Activated CD4-positive, alpha-beta T cell treated with anti-CD3 and anti-CD28 coated beads for 24 hours (primary cell): Measurements from ENCODE around the gene ALPK3.

ENCODE experiments used
- DNase-seq, 2 donors: peaks; one replicate each; pipeline ENCODE4 v3.0.0-alpha.2; 2020; ENCODE audit warnings: low read depth in 2 of 2

Gene ALPK3

DNA sequence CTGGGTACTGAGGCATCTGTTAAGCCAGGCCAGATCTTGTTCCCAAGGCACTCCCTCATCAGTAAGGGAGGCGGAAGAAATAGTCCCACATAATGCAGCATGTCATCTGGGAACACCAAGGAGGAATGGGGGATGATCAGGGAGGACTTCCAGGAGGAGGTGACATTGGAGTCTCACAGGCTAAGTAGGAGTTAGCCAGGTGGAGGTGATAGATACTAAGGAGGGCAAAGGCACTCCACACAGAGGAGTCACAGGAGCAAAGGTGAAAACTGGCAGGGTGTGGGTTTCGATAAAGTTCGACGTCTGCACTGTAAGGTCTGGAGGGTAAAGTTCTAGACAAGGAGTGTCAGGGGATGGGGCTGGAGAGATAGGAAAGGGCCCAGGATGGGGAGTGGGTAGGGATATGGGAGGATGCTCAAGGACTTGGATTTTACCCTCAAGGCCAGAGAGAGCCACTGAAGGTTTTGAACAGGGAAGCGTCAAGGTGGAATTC lies 73.6 kb downstream of the ALPK3 start:
- DNase-seq = no peak

DNA sequence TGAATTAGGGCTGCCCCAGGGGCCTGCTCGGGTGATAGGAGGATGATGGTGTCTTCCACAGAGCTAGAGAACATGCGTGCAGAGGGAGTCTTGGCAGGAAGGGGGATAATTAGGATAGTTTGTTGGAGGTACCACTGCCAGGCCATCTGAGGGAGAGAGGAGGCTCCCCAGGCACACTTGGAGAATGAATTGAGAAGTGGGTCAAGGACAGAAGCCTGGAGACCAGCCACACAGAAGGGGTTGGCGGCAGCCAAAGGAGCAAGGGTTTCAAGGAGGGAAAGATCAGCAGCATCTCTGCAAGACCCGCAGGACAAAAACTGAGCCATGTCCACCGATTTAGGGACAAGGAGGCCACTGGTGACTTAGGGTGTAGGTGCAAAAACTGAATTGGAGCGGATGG lies 74.2 kb downstream of the ALPK3 start:
- no peak for DNase-seq

DNA sequence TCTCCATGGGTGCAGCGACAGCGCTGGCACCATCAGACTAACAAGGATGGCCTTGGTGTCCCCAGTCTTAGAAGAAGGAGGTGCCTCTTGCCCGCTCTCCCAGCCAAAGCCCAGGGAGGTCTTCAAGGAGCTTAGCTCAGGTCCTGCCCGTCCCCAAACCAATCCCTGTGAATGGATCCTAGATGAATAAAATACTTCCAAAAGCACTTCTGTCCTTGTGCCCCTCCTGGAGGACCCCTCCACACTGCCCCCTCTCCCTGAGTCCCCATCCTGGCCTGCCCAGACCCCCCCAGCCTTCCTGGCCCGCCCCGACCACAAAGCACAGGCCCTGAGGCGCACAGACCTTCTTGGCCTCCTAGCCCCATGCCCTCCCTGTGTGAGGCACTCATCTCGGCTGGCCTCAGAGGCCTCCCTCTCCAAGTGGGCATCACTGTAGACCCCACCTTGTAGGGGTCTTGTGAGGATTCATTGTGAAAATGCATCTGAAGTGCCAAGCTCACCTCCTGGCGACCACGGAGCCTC lies 75.7 kb downstream of the ALPK3 start:
- DNase-seq = no peak

DNA sequence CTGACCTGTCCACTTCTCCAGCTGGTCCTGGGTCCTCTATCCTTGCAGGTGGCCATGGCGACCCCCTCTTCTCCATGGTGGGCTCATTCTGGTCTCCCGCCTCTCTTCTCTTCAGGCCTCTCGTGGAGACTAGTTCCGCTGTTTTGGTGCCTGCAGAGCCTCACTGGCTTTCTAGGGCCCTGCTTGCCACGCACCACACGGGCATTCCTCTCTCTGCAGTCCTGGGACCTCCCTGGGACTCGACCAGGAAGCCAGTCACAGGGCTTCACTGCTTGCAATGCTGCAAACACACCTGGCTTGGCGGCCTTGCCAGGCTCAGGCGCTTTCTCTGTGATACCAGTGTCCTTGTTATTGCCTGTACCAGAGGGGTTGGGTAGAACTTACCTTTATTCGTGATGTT lies 76.5 kb downstream of the ALPK3 start:
- no peak for DNase-seq

DNA sequence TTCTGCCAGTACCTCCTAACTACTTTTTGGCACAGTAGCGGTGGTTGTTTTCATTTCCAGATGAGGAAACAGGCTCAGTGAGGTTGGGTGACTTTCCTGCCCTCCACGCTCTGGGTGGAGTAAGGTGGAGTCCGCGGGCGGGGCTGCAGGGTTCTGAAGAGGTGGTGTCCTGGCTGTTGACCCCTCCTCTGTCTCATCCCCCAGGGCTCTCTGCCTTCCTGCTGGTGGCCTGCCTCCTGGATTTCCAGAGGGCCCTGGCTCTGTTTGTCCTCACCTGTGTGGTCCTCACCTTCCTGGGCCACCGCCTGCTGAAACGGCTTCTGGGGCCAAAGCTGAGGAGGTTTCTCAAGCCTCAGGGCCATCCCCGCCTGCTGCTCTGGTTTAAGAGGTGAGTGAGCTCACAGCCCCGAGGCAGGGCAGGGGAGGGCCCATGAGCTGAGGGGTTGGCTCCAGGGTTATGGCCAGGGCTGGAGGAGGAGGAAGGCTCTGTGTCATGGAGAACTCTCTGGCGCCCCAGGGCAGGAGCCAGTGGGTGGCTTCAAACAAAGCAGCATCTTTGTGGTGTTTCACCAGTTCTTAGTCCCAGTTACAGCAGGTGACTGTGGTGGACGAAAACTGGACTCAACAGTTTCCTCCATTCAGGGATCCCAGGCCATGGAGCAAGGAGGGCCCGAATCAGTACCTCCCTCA lies 77.7 kb downstream of the ALPK3 start:
- no peak for DNase-seq

DNA sequence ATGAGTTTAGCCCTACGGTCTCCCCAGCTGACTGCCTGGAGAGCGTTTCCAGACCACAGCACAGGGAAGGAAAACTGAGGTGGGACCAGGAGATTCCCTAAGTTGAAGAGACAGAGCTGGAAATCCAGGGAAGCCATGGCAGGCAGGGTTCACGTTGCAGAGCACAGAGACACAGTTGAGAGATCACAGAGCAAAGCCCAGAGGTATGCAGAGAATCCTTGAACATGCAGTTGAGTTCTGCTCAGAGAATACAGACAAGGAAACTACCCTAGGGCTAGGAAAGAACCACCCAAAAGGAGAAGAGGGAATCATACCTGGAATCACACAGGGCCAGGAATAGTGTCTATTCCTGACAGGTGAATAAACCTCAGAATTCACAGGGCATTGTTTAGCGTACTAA lies 81.6 kb downstream of the ALPK3 start:
- DNase-seq = no peak

DNA sequence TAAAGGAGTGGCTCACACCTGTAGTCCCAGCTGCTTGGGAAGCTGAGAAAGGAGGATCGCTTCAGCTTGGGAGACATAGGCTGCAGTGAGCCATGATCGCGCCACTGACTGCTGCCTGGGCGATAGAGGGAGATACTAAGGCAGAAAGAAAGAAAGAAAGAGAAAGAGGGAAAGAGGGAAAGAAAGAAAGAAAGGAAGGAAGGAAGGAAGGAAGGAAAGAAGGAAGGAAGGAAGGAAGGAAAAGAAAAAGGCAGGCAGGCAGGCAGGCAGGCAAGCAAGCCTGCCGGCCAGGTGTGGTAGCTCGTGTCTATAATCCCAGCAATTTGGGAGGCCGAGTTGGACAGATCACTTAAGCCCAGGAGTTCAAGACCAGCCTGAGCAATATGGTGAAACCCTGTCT lies 82.6 kb downstream of the ALPK3 start:
- no peak for DNase-seq

DNA sequence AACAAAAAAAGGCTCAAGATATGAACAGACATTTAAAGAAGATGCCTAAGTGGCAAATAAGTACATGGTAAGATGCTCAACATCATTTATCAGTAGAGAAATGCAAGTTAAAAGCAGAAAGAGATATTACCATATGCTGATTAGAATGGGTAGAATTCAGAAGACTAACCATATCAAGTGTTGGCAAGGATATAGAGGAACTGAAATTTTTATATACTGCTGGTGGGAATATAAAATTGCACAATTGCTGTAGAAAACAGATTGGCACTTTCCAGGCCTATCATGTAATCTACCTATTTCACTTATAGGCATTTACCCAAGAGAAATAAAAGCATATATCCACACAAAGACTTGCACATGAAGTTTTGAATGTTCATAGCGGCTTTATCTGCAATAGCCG lies 84.4 kb downstream of the ALPK3 start:
- DNase-seq = no peak

DNA sequence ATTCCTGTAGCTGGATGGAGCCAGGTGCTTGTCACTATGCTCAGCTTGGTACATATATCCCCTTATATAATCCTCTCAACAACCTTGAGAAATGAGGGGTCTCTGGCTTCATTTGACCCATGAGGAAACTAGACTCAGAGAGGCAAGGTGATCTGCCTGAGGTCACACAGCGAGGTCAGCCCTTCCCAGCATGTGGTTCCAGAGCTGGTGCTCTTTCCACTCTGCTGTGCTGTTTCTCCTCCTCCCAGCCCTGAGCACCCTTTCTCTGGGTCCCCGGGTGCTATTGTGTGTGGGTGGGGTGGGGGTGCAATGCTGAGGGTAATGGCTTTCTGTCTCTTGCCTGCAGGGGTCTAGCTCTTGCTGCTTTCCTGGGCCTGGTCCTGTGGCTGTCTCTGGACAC lies 86.6 kb downstream of the ALPK3 start:
- DNase-seq = no peak

DNA sequence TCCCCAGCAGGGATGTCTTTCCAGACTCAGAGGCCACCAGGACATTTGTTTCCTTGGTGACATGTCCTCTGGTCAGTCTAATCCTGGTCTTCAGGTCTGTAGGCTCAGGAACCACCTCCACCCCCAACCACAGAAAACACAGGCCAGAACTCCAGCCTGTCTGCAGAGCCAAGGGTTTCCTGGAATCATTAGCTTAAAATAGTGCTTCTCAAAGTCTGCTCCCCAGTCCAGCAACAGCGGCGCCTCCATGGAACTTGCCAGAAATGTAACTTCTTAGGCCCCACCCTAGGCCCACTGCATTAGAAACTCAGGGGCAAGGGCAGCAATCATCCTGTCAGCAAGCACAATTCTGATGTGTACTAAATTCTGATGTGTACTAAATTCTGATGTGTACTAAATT lies 87.3 kb downstream of the ALPK3 start:
- no peak for DNase-seq

DNA sequence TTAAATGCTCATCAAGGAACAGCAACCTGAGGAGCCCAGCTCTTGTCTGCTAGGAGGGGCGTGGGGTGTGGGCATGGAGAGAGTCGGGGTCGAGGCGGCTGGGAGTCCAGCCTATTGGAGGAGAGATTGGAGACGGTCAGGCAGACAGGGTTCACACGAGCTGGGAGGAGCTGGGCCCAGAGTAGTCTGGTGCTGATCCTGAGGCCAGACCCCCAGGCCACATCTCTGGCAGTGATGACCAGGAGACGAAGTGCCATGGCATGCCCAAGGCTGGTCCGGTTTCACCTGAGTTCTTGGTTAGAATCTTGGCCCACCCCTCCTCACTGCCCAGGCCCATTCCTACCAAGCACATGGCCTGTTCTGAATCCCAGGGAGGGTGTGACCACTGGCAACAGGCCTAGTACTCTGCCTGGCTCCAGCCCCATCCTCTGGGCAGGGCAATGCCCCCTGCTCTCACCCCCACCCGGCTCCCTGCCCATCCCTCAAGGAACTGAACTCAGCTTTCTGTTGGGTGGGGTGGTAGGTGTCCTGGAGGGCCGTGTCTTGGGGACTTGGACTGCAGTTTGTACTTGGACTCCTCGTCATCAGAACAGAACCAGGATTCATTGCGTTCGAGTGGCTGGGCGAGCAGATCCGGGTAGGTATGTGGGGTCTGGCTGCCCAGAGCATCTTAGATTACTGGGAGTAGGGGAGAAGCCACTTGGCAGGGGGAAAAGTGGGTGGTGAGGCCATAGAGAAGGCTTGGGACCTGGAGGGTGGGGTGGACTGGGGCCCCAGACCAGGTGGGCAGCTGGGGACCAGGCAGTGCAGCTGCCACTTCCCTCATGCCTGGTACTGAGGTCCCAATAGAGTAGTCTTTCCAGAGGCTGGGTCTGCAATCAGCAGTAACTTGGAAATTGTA lies 88.1 kb downstream of the ALPK3 start:
- DNase-seq = no peak

DNA sequence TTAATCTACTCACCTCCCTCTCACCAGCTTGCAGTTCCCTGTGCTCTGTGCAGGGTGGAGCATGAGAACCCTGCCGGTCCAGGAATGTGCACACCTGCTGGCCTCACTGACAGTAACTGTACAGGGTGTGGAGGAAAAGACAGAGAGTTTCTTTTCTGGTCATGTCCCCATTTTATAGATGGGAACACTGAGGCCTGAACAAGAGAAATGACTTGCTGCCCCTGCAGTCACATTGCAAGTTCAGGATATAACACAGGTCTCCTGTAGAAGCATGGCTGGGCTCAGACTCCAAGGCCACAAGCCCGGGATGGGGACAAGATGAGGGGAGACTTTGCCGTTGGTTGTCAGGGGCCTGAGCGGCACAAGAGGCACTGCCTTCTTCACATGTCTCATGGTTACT lies 90.6 kb downstream of the ALPK3 start:
- DNase-seq = no peak

DNA sequence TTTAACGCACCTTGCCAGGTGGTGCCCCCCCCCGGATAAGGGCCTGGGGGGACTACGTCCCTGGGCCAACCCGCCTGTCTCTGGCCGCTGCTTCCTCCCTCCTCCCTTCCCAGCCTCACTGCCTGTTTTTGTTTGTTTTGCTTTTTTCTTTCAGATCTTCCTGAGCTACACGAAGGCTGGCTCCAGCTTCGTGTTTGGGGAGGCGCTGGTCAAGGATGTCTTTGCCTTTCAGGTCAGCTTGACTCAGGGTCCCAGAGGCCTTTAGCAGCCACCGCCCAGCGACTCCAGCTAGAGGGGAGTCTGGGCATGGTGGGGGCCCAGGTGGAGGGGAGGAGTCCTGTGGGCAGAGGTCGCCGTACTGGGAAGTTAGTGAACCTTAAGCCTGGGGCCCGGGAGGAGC lies 91.4 kb downstream of the ALPK3 start:
- DNase-seq = no peak

DNA sequence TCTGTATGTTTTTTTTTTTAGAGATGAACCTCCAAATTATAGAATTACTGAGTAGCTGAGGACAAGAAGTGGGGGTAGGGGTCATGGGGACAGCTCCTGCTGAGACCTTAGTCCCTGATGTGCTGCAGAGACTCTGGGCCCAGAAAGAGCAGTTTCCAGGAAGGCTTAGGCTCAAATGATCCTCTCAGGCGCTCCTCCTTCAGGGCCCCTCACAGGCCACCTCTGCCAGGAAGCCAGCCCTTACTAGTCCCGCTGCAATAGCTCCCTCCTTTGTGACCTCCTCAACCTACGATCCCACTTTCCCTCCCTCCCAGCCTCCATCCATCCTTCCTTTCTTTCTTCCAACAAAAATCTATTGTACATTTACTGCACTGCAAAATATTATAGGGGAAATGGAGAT lies 91.9 kb downstream of the ALPK3 start:
- no peak for DNase-seq

DNA sequence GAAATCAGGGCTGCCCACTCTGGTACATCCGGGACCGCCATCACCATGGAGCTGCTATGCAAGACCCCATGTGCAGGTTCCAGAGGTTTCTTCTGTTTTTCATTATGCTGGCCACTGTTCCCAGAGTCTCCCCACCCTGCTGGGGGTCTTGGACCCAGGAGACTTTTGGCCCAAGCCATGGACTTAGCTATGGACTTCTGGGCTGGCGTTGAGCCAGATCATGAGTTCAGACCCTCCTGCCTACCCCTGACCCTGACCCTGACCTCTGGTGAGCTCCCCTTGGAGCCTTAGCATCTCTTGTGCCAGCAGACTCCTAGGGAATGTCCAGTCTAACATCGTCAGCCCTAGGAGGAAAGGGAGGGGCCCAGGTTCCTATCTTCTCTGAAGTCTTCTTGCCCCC lies 92.6 kb downstream of the ALPK3 start:
- no peak for DNase-seq

DNA sequence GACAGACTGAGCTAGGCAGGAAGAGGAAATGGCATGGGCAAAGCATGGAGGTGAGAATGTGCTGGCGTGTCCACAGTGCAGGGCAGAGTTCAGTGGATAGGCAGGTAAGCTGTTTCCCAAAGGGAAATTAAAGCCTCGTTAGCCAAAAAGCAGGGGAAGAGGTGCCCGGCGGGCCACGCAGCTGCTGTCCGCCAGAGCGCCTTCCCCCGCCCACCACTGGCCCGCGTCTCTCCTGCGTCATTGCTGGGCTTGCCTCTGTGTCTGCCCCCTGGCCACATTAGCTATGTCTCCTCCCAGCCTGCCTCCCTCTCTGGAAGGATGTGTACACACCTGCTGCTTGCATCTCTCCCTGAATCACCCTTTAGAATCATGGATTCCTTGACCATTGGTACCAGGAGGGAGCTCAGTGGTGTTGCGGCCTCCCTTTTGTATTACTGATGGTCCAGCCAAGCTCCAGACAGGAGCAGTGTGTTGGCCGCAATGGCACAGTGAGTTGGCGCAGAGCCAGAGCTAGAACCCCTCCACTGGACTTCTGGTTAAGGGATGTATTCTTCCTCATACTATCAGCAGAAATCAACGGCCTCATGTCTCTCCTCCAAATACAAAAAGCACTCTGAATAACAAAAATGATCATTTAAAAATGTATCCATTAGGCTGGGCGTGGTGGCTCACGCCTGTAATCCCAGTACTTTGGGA lies 93.9 kb downstream of the ALPK3 start:
- DNase-seq = no peak

DNA sequence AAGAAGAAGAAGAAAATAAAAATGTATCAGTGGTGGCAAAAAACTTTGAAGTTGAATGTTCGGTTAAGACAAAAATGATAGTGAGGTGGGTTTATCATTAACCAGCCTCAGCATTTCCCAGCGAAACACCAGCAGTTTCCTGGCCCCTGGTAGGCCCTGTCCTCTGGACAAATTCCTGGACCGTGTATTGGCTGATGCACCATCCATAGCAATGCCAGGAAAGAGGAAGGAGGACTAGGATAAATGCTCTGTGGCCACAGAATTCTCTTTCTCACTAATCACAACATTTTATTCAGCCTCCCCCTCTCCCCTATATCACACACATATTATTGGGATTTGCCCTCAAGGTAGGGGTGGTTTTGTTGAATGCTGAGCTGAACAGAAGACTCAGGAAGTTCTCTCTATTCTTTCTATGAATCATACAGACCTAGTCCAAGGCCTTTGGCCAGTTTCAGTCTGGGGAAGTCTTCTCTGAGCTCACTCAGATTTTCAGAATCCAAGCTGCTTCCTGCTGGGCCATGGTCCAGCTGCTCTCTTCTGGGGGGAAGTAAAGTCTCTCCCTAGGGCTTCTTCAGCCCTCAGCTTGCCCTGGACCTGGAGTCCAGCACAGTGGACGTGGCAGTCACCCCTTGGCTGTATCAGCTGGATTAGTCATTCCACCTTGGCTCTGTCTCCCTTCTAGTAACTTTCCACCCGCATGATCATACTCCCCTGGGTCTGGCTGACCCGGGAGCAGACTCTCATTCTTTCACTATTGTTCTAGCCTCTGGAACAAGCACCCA lies 94.9 kb downstream of the ALPK3 start:
- no peak for DNase-seq

DNA sequence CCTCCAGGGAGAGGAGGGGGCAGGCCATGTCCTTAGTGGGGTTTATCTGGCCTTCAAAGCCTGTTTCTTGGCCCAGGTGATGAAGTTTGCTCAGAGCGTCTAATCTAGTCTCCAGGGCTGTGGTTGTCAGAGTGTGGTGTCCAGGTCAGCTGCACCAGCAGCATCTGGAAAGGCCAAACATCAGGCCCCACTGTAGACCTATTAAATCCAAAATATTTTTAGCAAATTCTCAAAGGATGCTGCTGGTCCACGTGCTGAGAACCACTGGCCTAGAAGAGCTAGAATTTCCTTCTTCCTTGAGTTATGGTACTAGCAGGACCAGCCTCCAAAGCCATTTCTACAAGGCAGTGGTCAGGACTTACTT lies 96.2 kb downstream of the ALPK3 start:
- no peak for DNase-seq

DNA sequence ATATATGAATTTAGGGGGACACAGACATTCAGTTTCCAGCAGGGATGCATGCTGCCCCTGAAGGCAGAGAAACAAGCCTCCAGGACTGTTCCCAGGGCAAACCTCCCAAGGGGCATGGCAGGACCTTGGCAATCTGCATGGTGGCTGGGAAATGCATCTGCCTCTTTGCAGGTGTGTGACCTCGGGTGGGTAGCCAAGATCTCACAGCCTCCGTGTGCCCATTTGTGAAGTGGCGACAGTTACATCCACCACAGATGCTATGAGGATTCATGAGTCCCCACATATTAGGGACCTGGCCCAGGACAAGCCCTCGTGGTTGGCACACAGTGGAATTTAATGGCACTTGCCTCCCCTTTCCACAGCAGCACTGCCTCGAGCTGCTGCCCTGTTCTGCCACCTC lies 97.2 kb downstream of the ALPK3 start:
- DNase-seq = no peak

DNA sequence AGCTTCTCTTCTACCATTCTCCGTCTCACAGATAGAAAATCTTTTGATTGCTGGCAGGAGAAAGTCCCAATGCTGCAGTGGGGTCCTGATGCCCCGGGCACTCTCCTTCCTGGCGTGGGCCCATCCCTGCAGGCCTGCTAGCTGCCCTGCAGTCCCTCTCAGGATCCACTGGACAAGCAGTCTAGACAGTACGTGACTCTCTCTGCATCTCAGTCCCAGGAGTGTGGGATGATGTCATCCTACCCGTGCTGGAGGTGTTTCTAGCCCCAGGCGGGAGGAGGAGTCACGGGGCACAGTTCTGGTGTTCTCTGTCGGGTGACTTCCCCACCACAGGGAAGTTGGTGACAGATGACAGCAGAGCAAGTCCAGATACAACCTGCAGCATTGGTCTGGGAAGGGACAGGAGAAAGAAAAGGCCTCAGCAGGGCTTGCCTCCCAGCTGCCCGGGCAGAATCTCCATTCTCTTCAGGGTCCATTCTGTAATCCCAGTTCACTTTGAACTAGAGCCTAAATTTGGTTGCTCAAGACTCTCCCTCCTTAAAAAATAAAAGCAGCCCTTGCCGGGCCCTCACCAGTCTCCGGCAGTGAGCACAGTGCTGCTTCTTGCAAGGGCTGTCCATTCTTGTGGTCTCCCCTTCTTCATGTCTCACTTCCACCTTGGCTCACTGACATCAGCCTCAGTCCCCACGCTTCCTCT lies 97.9 kb downstream of the ALPK3 start:
- DNase-seq = peak; percentile 11 to 33

DNA sequence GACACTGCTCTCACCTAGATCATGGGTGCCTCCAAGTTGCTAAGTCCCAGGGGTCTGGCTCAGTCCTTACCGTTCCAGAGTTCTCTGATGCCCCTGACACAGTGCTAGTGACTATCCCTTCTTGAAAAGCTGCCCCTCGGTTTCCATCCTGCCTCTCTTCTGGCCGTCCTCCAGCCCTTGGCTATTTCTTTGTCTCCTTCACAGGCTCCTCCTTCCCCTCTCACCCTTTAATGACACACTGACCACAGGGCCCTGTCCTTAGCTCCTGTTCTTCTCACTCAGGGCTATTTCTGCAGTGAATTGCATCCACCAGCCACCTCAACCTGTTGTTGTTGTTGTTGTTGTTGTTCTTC lies 98.4 kb downstream of the ALPK3 start:
- DNase-seq = no peak
